ENCODE data around the gene MYO18A. TPM values are rescaled to one million over a fixed set of nuclear protein-coding genes. Genes with fewer than 3 reads are reported as not detected.
"Not testable (repeated sequence)": the region's sequence is repeated elsewhere in the genome, so short reads cannot be mapped to it uniquely, and the experiment has no call there.

Gene MYO18A
- total RNA-seq, 4 donors from 2014 or later: 33.2 to 104 (median 59.3) TPM

GRCh38 chr17:29091606-29092289 is 88.5 kb downstream of the MYO18A start:
- Histone ChIP-seq H3K9me3 (no peaks in the 10 kb centered on the region), H3K4me3 (no peak overlapping the region), H3K27me3 (no peaks in the 10 kb centered on the region), H3K4me1 (no peaks in the 10 kb centered on the region), H3K36me3 (no peaks in the 10 kb centered on the region), H3K27ac (no peak overlapping the region)
- no peak for DNase-seq
- intact Hi-C loops (cut with DNase I; ENCODE audit: low total_unique reads): no loop called here
- TF ChIP-seq POLR2A (IDR thresholded peaks at IDR 0.05) (no peak), CTCF (IDR thresholded peaks at IDR 0.05) (no peak)

GRCh38 chr17:29090750-29091605 is 89.2 kb downstream of the MYO18A start:
- TF ChIP-seq CTCF (IDR thresholded peaks at IDR 0.05) (no peak), POLR2A (IDR thresholded peaks at IDR 0.05) (no peak)
- intact Hi-C loops (cut with DNase I; ENCODE audit: low total_unique reads): no loop called here
- no peaks in the 10 kb centered on the region for H3K4me1 ChIP-seq
- H3K27ac ChIP-seq: no peak overlapping the region
- no peak for DNase-seq
- no peaks in the 10 kb centered on the region for H3K27me3 ChIP-seq
- H3K9me3 ChIP-seq: no peaks in the 10 kb centered on the region
- no peaks in the 10 kb centered on the region for H3K36me3 ChIP-seq
- H3K4me3 ChIP-seq: no peak overlapping the region

GRCh38 chr17:29090108-29090507 is 90.1 kb downstream of the MYO18A start:
- no peak overlapping the region for H3K27ac ChIP-seq
- DNase-seq: no peak
- H3K4me3 ChIP-seq: no peak overlapping the region
- no peaks in the 10 kb centered on the region for H3K36me3 ChIP-seq
- H3K27me3 ChIP-seq: no peaks in the 10 kb centered on the region
- no peaks in the 10 kb centered on the region for H3K9me3 ChIP-seq
- TF ChIP-seq CTCF (IDR thresholded peaks at IDR 0.05) (no peak), POLR2A (IDR thresholded peaks at IDR 0.05) (no peak)
- intact Hi-C loops (cut with DNase I; ENCODE audit: low total_unique reads): no loop called here
- no peaks in the 10 kb centered on the region for H3K4me1 ChIP-seq

- H3K27me3 ChIP-seq: no peaks in the 10 kb centered on the region
- intact Hi-C loops (cut with DNase I; ENCODE audit: low total_unique reads): no loop called here
- TF ChIP-seq POLR2A (IDR thresholded peaks at IDR 0.05) (no peak), CTCF (IDR thresholded peaks at IDR 0.05) (no peak)
Measured at GRCh38 chr17:29089601-29090044, 90.6 kb downstream of the MYO18A start.

DNA sequence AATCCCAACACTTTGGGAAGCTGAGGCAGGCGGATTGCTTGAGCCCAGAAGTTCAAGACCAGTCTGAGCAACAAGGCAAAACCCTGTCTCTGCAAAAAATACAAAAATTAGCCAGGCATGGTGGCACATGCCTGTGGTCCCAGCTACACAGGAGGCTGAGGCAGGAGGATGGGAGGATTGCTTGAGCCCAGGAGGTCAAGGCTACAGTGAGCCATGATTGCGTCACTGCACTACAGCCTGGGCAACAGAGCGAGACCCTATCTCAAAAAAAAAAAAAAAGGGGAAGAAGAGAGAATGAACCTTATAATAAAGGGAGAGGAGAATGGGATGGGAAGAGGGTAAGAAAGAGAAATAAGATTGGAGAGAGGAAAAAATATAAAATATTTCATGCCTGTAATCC is 91.4 kb downstream of the MYO18A start:
- H3K27ac ChIP-seq; DNase-seq; H3K4me1 ChIP-seq; H3K4me3 ChIP-seq; H3K27me3 ChIP-seq; H3K9me3 ChIP-seq; intact Hi-C loops (cut with DNase I; ENCODE audit: low total_unique reads); H3K36me3 ChIP-seq: not testable (repeated sequence)

More at GRCh38 chr17:29089601-29090044, 90.6 kb downstream of the MYO18A start:
- H3K27ac ChIP-seq: no peak overlapping the region
- no peaks in the 10 kb centered on the region for H3K4me1 ChIP-seq
- no peak for DNase-seq
- H3K9me3 ChIP-seq: no peaks in the 10 kb centered on the region
- no peaks in the 10 kb centered on the region for H3K36me3 ChIP-seq
- H3K4me3 ChIP-seq: no peak overlapping the region

All from uterus (tissue), 4 donors.